Chondrocyte (in vitro differentiated cells): ENCODE measurements around the gene DNAH12. TPM values are rescaled to one million over a fixed set of nuclear protein-coding genes. Genes with fewer than 3 reads are reported as not detected.
A peak's percentile ranks its signal among the peaks of the same experiment; 100 is the strongest.

Experiments used
- DNase-seq: peaks from one replicate; pipeline ENCODE4 v3.0.0; 2021; ENCODE audit warnings: mixed read lengths, low spot score
- H3K27ac Mint-ChIP-seq: one replicate; pipeline ENCODE4 v1.8.0; 2021; ENCODE audit warnings: mild to moderate bottlenecking, moderate library complexity, mixed read lengths; ENCODE audit not compliant: unreplicated experiment
- H3K27me3 Mint-ChIP-seq: 2 replicates; pipeline ENCODE4 v1.8.0; 2021; ENCODE audit warnings: low read depth, mixed read lengths
- H3K36me3 Mint-ChIP-seq: 2 replicates; pipeline ENCODE4 v1.8.0; 2021; ENCODE audit warnings: low read depth, mixed read lengths
- H3K4me1 Mint-ChIP-seq: 2 replicates; pipeline ENCODE4 v1.8.0; 2021; ENCODE audit warnings: low read depth, mild to moderate bottlenecking, mixed read lengths
- H3K4me3 Mint-ChIP-seq: one replicate; pipeline ENCODE4 v1.8.0; 2021; ENCODE audit warnings: mild to moderate bottlenecking, moderate library complexity, mixed read lengths; ENCODE audit not compliant: unreplicated experiment
- H3K9me3 Mint-ChIP-seq: 2 replicates; pipeline ENCODE4 v1.8.0; 2021; ENCODE audit warnings: low read depth, mixed read lengths
- total RNA-seq: library from RNA; stranded (reverse); gene quantifications from 3 replicates; pipeline ENCODE4 v1.2.1, GENCODE V29; 2021
- TF ChIP-seq, protein P1 (sequence below): fragments of 200-600 bp; sonication (generic); IDR thresholded peaks from 2 replicates; pipeline ENCODE4 v1.5.0; 2021; ENCODE audit warnings: antibody characterized with exemption, mild to moderate bottlenecking, moderate library complexity

The DNAH12 gene
- total RNA-seq, 1 donor from 2014 or later: 0.02 TPM

GRCh38 chr3:57402675-57403074 lies 141.5 kb downstream of the DNAH12 start:
- H3K4me3 Mint-ChIP-seq: no peak overlapping the region
- H3K27me3 Mint-ChIP-seq: peaks cover 20% of the 10 kb centered on the region
- peaks cover 4% of the 10 kb centered on the region for H3K36me3 Mint-ChIP-seq
- TF ChIP-seq, protein P1, sequence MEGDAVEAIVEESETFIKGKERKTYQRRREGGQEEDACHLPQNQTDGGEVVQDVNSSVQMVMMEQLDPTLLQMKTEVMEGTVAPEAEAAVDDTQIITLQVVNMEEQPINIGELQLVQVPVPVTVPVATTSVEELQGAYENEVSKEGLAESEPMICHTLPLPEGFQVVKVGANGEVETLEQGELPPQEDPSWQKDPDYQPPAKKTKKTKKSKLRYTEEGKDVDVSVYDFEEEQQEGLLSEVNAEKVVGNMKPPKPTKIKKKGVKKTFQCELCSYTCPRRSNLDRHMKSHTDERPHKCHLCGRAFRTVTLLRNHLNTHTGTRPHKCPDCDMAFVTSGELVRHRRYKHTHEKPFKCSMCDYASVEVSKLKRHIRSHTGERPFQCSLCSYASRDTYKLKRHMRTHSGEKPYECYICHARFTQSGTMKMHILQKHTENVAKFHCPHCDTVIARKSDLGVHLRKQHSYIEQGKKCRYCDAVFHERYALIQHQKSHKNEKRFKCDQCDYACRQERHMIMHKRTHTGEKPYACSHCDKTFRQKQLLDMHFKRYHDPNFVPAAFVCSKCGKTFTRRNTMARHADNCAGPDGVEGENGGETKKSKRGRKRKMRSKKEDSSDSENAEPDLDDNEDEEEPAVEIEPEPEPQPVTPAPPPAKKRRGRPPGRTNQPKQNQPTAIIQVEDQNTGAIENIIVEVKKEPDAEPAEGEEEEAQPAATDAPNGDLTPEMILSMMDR: no peak
- no peak for DNase-seq
- H3K4me1 Mint-ChIP-seq: peaks cover under 1% of the 10 kb centered on the region
- no peak overlapping the region for H3K27ac Mint-ChIP-seq
- peaks cover 11% of the 10 kb centered on the region for H3K9me3 Mint-ChIP-seq

DNA sequence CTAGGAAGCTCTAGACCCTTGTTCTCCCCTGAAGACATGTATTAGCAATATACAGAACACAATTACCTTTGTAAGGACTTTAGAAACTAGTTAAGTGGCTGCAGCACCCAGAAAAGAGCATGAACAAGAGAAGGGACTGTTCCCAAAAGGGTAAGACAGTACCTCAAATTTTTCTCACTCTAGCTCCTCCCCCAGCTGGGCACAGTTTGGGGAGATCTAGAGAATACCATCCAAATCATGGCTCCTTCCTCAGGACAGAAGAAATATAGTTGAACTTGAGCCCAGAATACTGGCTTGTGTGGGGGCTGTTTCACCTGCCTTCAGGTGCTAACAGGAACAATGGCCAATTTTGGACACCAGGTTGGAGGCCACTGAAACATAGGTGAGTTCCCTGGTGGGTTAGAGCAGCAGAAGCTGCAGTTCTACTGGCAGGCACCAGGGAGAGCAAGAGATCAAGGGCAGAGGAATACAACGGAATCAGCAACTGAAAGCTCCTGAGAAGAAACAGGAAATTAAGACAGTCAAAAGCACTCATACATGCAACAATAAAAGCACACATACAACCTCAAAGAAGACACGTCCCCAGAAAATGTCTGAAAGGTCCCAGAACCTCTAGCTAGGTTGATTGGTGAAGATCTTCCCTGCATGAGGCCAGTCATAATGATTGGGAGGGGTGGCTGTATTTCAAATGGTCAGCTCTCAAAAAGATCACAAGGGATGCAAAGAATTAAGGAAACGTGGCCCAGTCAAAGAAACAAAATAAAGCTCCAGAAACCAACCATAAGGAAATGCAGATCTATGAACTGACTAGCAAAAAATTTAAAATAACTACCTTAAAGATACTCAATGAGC lies 146.7 kb downstream of the DNAH12 start:
- TF ChIP-seq, protein P1: peak; percentile 81
- peaks cover 4% of the 10 kb centered on the region for H3K36me3 Mint-ChIP-seq
- peaks cover 11% of the 10 kb centered on the region for H3K9me3 Mint-ChIP-seq
- no peak overlapping the region for H3K4me3 Mint-ChIP-seq
- peaks cover 16% of the 10 kb centered on the region for H3K27me3 Mint-ChIP-seq
- H3K27ac Mint-ChIP-seq: no peak overlapping the region
- DNase-seq: no peak
- peaks cover 4% of the 10 kb centered on the region for H3K4me1 Mint-ChIP-seq

DNA sequence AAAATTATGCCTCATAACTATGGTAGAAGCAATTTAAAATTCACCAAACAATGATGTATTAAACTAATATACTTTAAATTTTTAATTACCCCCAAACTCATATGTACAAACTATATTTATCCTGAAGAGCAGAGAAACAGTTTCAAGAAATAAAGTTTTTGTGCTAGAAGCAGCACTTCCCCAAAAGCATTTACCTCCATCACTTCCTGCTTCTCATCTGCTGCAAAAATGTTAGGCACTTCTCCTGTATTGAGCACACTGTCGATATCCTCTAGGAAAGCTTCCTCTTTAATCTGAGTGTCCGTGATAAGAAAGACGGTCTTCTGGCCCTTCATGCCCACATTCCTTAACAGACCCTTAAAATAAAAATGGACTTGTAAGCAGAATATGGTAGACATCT lies 150.2 kb downstream of the DNAH12 start:
- no peak for DNase-seq
- Mint-ChIP-seq H3K27me3 (peaks cover 8% of the 10 kb centered on the region), H3K36me3 (peaks cover 2% of the 10 kb centered on the region), H3K4me3 (no peak overlapping the region), H3K27ac (no peak overlapping the region), H3K9me3 (peaks cover 7% of the 10 kb centered on the region), H3K4me1 (peaks cover 4% of the 10 kb centered on the region)
- TF ChIP-seq, protein P1: no peak

DNA sequence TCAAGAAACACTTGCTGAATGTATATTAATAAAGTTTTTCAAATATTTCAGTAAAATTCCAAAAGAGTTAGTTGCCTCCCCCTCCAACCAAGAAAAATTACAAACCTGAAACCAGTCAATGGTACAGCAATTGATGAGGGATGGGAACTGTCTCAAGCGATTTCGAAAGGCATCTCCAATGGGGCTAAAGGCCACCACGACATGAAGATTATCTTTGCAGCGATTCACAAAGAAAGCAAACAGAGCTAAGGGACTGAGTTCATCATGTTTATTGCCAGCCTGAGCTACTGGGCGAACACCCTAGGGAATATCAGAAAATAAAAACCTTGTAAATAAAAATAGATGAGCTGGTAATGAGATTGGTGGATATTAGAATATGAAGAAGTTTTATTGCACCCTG lies 152.4 kb downstream of the DNAH12 start:
- TF ChIP-seq, protein P1: no peak
- H3K36me3 Mint-ChIP-seq: no peaks in the 10 kb centered on the region
- H3K27ac Mint-ChIP-seq: no peak overlapping the region
- H3K9me3 Mint-ChIP-seq: peaks cover 2% of the 10 kb centered on the region
- H3K4me1 Mint-ChIP-seq: no peaks in the 10 kb centered on the region
- no peak for DNase-seq
- H3K4me3 Mint-ChIP-seq: no peak overlapping the region
- peaks cover 7% of the 10 kb centered on the region for H3K27me3 Mint-ChIP-seq

DNA sequence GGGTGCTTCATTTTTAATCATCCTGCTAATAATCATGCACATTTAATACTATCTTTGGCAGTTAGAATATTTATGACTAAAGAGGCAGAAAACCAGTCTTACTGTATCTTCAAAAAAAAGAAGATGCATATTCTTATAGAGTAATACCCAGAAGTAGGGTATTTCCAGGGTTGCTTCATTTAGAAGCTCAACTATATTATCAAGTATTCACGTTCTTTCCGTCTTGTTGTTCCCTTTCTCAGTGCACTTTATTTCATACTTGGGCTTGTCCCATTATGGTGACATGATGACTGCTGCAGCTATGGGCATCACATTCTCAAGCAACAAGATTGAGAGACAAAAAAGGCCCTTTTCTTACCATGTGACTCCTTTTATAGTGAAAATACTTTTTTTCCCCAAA lies 154.9 kb downstream of the DNAH12 start:
- Mint-ChIP-seq H3K27me3 (peaks cover 7% of the 10 kb centered on the region), H3K4me3 (no peak overlapping the region), H3K9me3 (peaks cover 2% of the 10 kb centered on the region), H3K4me1 (no peaks in the 10 kb centered on the region), H3K36me3 (no peaks in the 10 kb centered on the region), H3K27ac (no peak overlapping the region)
- TF ChIP-seq, protein P1: no peak
- DNase-seq: no peak
